ENCODE measurements around the gene LGMN.
"Not testable (repeated sequence)": the region's sequence is repeated elsewhere in the genome, so short reads cannot be mapped to it uniquely, and the experiment has no call there.

The LGMN gene

DNA sequence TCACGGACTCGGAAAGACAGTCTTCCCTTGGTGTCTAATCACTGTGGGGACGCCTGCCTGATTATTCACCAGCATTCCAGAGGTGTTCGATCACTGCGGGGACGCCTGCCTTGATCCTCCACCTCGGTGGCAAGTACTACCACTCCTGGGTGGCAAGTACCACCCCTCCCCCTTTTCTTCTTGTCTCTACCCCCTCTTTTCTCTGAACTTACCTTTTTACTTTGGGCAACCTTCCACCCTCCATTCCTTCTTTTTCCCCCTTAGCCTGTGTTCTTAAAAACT, 12.0 kb upstream of the LGMN start:
- DNase-seq, result peak; percentile 15

DNA sequence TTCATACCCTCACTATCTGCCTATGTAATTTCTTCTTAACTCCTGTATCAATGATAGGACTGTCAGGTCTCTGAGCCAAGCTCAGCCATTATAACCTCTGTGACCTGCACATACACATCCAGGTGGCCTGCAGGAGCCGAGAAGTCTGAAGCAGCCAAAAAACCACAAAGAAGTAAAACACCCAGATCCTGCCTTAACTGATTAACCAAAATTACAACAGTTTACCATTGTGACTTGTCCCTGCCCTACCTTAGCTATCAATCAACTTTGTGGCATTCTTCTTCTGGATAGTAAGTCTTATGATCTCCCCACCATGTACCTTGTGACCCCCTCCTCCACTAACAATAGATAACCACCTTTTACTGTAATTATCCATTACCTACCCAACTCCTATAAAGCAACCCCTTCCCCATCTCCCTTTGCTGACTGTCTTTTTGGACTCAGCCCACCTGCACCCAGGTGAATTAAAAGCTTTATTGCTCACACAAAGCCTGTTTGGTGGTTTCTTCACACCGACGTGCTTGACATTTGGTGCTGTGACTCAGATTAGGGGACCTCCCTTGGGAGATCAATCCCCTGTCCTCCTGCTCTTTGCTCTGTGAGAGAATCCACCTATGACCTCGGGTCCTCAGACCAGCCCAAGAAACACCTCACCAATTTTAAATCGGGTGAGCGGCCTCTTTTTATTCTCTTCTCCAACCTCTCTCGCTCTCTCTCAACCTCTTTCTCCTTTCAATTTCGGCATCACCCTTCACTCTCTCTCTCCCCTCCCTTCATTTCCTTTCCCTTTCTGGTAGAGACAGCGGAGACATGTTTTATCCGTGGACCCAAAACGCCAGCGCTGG, 11.5 kb upstream of the LGMN start:
- DNase-seq, result no peak

GRCh38 chr14:92759300-92759678, 10.9 kb upstream of the LGMN start:
- peak; percentile 31 for DNase-seq

DNA sequence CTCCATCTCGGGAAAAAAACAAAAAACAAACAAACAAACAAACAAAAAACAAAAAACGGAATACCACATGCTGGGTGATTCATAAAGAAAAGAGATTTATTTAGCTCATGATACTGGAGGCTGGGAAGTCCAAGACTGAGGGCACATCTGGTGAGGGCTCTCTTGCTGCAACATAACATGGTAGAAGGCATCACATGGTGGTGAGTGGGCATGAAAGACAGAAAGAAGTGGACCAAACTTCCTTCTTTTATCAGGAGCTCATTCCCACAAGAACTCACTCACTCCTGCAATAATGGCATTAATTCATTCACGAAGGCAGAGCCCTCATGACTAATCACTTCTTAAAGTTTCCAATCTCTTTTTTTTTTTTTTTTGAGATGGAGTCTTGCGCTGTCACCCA, 8.0 kb upstream of the LGMN start:
- no peak for DNase-seq

DNA sequence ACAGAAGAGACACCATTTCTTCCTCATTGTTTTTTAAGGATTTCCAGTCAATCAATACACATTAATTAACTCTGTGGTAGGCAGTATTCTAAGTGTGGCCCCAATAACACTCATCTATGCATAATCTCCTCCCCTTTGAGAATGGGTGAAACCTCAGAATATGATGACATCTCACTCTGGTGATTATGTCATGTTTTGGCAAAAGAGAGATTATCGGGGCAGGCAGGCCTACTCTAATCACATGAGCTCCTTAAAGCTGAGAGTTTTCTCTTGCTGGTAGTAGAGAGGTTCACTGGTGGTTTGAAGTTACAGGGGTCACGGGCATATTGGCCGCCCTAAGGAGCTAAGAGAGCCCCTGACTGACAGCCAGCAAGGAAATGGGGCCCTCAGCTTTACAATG, 7.1 kb upstream of the LGMN start:
- DNase-seq, result no peak

- DNase-seq, result no peak
Observed at GRCh38 chr14:92754966-92755365, 6.5 kb upstream of the LGMN start.

DNA sequence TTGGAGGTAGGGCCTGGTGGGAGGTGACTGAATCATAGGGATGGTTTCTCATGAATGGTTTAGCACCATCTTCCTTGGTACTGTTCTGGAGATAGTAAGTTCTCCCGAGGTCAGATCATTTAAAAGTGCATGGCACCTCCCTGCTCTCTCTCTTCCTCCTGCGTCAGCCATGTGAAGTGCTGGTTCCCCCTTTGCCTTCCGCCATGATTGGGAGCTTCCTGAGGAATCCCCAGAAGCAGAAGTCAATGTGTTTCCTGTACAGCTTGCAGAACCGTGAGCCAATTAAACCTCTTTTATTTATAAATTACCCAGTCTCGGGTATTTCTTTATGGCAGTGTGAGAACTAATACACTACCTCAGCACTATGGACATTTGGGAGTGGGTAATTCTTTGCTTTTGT, 4.8 kb upstream of the LGMN start:
- DNase-seq, result no peak

- DNase-seq, result no peak
Observed at GRCh38 chr14:92751819-92752218, 3.4 kb upstream of the LGMN start.

DNA sequence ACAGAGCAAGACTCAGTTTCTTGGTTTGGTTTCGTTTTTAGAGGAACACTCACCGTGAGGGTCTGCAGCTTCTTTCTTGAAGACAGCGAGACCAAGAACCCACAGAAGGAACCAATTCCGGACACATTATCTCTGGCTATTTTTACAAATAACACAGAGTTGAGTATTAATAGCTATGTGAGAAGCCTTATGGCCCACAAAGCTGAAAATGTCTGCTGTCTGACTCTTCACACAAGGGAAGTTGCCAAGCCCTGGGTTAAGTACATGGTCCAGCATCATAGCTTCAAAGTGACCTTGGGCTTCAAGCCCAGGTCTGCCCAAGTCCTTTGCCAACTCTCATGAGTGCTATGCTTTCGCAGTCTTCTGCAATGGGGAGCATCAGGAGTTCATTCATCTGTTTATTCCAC, 2.6 kb upstream of the LGMN start:
- no peak for DNase-seq

GRCh38 chr14:92750222-92750728, 1.8 kb upstream of the LGMN start:
- not testable (repeated sequence) for DNase-seq

DNA sequence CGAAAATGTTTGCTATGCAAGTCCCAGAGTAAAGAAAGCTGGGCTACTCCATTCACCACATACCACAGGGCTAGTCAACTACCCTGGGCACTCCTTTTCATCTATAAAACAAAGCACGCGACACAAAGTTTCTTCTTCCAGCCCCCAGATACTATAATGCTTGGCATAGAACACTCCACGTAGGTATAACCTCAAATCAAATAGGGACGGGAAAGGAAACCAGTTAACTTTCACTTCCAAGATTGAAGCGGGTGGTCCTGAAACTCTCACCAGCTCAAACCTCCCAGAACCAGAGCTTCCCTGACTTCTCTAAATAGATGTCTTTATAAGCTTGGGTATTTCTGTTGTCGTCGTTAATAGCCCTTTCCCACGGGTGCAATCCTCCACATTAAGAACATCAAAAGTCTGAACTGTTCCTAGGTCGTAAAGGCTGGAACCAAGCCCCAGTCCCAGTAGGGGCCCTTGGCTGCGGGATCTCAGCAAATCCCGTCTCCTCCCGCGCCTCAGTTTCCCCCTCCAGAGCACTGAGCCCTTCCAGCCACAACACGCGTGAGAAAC, 647 bp downstream of the LGMN start:
- peak; percentile 43 for DNase-seq

DNA sequence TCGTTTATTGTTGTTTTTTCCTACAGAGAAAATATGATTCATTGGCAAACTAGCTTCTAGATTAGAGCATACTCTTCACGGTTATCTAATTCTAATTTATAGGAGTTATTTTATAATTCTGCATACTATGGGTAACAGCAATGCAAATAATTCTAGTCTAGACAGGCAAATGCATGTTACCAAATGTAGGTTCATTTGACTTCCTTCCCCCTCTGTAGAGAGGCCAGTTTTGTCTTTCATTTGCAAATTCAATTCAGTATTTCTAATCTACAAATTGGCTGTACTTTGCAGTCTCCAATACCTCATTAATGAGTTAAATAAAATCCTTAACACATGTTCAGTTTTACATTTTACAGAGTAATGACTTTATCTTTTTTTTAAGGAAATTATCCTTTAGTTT, 4.2 kb downstream of the LGMN start:
- DNase-seq, result no peak

DNA sequence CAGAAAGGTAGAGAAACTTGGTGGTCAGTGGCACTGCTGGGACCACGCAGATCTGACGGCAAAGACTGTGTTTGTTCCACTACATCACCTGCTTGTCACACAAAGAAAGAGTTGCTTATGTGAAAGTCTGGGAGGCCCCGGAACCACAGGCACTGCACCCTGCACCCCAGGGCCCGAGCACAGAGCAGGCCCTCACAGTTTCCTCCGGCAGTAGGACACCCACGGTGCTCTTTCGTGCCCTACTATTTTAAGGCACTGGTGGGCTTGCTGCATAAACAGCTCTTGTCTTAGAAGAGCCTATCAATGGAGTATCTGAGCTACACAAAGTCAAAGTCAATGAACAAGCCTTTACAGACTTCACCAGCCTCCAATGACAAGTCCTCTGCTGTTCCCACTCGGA, 8.0 kb downstream of the LGMN start:
- DNase-seq, result no peak

DNA sequence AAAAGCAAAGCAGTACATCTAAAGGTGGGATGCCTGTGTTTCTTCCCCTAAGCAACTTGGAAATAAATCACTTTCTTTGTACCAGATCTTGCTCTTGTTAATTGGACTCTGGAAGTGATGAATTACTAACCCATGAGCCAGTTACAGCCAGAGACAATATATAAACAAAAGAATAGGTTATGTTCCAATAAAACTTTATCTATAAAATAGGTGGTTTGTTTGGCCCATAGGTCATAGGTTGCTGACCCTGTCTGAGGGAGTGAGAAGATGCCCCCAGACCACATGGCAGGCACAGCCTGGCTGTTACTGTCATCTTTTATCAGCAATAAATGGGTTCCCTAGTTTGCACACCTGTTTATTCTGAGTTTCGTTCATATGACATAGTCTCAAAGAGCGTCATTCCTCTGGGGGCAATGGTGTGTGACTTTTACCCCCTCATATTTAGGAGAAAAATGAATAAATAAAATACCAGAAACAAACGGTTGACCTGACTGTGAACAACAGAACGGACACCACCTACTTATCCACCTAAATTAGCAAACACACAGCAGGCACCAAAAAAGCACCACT, 10.7 kb downstream of the LGMN start:
- no peak for DNase-seq

DNA sequence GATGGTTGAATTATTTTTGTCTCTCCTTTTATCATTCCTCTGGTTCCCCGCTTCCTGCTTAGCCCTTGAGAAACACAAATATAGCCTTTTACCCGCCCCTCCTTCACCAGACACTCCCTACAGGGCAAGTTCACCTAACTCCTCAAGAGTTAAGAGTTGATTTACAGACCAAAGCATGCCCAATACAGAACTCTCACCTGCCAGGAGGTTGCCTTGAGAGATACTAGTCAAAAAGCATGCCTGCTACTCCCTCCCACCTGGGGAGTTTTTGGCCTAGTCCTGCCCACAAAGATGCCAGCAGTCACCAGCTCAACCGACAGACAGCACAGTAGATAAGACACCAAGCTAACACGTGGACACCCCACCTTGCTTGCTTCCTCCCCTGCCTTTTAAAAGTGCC, 11.2 kb downstream of the LGMN start:
- no peak for DNase-seq

DNA sequence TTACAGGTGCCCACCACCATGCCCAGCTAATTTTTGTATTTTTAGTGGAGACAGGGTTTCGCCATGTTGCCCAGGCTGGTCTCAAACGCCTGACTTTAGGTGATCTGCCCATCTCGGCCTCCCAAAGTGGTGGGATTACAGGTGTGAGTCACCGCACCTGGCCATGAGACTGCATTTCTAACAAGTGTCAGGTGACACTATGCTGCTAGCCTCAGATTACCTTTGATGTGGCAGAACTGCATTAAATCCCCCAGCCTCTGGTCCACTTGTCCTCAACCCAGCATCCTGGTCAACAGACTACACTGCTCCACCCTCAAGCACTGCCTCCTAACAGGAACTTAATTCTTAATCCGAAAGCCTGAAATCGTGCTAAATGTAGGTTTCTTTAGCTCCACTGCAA, 13.1 kb downstream of the LGMN start:
- DNase-seq, result no peak

GRCh38 chr14:92734618-92735017, 13.8 kb downstream of the LGMN start:
- DNase-seq, result no peak

DNA sequence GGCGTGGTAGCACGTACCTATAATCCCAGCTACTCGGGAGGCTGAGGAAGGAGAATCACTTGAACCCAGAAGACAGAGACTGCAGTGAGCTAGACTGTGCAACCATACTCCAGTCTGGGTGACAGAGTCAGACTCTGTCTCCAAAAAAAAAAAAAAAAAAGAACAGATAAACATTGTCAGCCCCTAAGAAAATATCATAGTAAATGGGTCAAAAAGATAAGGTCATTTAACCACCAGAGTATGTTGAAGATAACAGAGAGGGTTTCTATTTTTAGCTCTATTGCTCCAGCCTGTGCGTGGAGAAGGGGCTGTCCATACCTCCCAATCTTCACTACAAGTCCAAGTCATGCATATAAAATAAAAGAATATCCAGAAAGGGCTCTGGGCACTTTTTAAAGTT, 15.4 kb downstream of the LGMN start:
- DNase-seq, result no peak

DNA sequence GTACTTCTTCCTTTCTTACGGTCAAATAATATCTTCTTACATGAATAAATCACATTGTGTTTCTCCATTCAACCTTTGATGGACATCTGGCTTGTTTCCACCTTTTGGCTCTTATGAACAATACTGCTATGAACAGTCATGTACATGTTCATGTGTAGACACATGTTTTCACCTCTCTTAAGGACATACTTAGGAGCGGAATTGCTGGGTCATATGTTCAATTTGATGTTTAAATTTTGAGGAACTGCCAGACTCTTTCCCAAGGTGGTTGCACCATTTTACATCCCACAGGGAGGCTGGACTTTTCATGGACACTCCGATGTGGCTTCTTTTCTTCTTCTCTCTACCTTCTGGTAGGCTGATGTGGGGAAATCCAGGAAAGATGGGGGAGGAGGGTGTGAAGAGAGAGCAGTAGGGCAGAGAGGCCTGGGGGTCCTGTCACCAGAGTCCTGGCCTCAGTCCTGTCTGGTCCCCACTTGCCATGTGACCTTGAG, 16.8 kb downstream of the LGMN start:
- DNase-seq, result no peak

DNA sequence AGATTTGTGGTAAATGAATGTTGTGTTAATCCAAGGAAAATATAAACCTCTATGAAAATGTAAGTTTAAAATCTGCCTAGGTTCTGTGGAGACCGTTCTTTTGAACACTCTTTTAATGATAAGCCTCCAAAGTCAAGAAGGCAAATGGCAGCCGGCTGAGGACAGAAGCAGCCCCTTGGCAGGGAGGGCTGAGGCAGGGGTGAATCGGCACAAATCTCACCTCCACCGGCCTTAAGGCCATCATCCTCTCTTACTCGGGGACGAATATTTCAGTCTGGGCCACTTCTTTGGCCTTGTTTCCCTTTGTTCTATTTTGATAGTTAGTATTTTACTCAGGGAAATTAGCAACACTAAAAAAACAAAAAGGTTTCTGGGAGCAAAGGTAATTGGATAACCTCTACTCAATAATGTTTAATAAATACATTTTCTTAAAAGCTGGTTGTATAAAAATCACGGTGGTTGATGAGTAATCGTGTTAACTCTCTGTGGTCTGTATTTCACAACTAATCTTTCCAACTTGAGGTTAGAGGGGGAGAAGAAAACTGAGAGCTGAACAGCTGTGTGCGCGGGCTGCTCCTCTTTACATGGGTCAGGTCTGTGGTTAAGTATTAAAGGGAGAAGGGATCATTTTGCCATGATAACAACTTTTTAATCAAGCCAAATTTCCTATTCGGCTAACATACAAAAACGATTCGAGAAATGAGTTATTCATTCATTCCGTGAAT, 18.6 kb downstream of the LGMN start:
- peak; percentile 54 for DNase-seq

- no peak for DNase-seq
Observed at GRCh38 chr14:92728759-92729364, 19.6 kb downstream of the LGMN start.

DNA sequence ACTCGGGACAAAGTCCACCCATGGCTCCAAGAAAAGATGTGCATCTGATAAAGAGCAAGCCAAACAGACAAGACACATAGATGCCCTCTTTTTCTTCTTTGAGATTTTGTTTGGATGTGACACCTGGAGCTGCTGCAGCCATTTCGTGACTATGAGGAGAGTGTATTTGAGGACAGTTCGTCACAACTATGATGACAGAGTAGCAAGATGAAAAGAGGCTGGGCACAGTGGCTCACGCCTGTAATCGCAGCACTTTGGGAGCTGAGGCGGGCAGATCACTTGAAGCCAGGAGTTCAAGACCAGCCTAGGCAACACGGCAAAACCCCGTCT, 21.5 kb downstream of the LGMN start:
- no peak for DNase-seq
